Measurements from ENCODE around the gene ADGRV1.

Gene ADGRV1

DNA sequence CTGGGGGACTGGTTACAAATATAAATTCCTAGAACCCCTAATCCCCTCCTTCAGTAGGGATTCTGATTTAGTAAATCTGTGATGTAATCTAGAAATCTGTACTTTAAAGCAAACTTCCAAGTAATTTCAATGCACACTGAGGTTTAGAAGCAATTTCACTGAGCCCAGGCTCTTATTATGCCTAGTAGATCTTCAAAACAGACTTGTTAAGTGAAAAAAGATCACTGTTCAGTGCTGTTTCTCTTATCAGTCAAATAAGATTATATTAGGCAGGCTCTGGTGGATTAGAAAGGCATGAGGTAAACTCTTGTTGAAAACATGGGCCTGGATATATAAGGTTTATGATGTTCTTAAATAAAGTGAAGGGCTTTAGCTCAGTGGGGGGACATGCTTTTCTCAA is 293.9 kb downstream of the ADGRV1 start:
- no peak for DNase-seq (ENCODE audit: low spot score)
- H3K27ac ChIP-seq = no peak overlapping the region
- TF ChIP-seq, protein P1, sequence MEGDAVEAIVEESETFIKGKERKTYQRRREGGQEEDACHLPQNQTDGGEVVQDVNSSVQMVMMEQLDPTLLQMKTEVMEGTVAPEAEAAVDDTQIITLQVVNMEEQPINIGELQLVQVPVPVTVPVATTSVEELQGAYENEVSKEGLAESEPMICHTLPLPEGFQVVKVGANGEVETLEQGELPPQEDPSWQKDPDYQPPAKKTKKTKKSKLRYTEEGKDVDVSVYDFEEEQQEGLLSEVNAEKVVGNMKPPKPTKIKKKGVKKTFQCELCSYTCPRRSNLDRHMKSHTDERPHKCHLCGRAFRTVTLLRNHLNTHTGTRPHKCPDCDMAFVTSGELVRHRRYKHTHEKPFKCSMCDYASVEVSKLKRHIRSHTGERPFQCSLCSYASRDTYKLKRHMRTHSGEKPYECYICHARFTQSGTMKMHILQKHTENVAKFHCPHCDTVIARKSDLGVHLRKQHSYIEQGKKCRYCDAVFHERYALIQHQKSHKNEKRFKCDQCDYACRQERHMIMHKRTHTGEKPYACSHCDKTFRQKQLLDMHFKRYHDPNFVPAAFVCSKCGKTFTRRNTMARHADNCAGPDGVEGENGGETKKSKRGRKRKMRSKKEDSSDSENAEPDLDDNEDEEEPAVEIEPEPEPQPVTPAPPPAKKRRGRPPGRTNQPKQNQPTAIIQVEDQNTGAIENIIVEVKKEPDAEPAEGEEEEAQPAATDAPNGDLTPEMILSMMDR (IDR thresholded peaks at IDR 0.05) = no peak
- H3K4me3 ChIP-seq = no peak overlapping the region

DNA sequence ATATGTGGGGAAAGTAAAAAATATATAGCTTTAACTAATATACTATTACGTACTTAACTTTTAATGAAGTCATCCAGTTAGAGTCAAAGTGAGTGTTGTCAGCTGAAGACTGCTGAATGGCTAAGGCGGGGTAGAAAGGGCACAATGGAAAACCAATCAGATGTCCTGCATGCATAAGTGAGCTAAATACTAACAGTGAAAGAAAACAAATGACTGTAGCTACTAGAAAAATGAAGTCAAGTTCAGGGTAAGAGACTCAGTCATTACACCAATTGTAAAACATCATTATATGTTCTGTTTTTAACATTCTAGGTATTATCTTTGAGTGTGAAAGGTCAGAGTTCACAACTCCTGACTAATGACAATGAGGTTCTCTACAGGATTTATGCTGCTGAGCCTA is 295.2 kb downstream of the ADGRV1 start:
- no peak for DNase-seq (ENCODE audit: low spot score)
- H3K27ac ChIP-seq = no peak overlapping the region
- H3K4me3 ChIP-seq = no peak overlapping the region
- TF ChIP-seq, protein P1 (IDR thresholded peaks at IDR 0.05) = no peak

- TF ChIP-seq, protein P1 (IDR thresholded peaks at IDR 0.05) = no peak
- no peak for DNase-seq (ENCODE audit: low spot score)
- Histone ChIP-seq H3K4me3 (no peak overlapping the region), H3K27ac (no peak overlapping the region)
Measured at GRCh38 chr5:90854169-90854568, 295.6 kb downstream of the ADGRV1 start.

DNA sequence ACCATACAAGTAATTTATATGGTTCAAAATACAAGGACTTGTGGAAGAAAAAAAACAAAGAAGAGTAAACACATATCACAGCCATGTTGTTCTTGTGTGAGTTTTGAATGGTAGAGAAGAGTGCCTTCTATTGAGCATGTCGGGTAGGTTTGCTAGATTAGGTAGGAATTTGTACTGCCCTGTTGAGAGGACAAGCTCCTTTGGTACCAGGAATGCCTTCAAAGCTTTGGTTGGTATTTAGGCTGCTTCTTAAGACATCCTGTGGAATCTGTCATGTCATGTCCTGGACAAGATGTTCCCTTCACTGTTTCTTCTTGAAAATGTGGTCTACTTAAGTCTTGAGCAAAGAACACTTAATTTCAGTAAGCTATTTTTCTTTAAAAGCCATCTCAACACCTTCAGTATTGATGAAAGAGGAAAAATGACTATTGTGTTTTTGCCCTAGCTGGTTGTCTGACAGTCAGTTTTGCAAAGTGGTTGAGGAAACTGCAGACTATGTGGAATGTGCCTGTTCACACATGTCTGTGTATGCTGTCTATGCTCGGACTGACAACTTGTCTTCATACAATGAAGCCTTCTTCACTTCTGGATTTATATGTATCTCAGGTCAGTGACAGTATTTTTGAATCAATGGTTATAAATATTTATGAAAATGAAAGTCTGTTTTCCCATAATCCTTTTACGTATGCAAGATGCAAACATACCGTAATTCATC is 296.9 kb downstream of the ADGRV1 start:
- no peak for DNase-seq (ENCODE audit: low spot score)
- TF ChIP-seq, protein P1 (IDR thresholded peaks at IDR 0.05) = no peak
- H3K27ac ChIP-seq = no peak overlapping the region

GRCh38 chr5:90861843-90862586 is 303.4 kb downstream of the ADGRV1 start:
- DNase-seq (ENCODE audit: low spot score) = no peak
- Histone ChIP-seq H3K27ac (no peak overlapping the region), H3K4me3 (no peak overlapping the region)
- TF ChIP-seq, protein P1 (IDR thresholded peaks at IDR 0.05) = no peak

More for the DNA sequence above, 296.9 kb downstream of the ADGRV1 start:
- no peak overlapping the region for H3K4me3 ChIP-seq

- no peak for DNase-seq (ENCODE audit: low spot score)
- H3K4me3 ChIP-seq = no peak overlapping the region
- TF ChIP-seq, protein P1 (IDR thresholded peaks at IDR 0.05) = no peak
- no peak overlapping the region for H3K27ac ChIP-seq
Measured at GRCh38 chr5:90865180-90865579, 306.6 kb downstream of the ADGRV1 start.

DNA sequence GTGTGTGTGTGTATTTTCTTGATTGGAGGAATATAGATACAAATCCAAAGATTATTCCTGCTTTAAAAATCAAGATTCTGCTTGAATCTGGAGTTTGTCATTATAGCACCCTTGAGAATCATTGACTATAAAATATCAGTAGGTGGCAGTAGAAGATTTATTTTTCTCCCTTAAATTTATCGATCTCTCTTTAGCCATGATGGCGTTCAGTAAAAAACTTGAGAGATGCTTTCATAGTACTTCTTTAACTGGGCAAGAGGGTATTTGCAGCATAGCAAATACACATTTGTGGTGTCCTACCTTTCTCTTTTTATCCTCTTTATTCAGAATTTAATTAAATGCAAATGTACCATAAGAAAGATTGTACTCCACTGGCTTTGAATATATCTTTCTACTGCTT is 307.7 kb downstream of the ADGRV1 start:
- DNase-seq (ENCODE audit: low spot score) = no peak
- Histone ChIP-seq H3K4me3 (peak overlapping the region; percentile 37), H3K27ac (no peak overlapping the region)
- TF ChIP-seq, protein P1 (IDR thresholded peaks at IDR 0.05) = peak; percentile 12
